EH (cell line): ENCODE results near the gene COMMD7.
A peak's percentile ranks its signal among the peaks of the same experiment; 100 is the strongest.
"Not testable (repeated sequence)": the region's sequence is repeated elsewhere in the genome, so short reads cannot be mapped to it uniquely, and the experiment has no call there.

ENCODE experiments used
- DNase-seq: peaks from one replicate; pipeline ENCODE4 v3.0.0-alpha.2; 2015; ENCODE audit warnings: low read depth

Gene COMMD7

GRCh38 chr20:32765230-32765875 lies 22.1 kb upstream of the COMMD7 start:
- not testable (repeated sequence) for DNase-seq

DNA sequence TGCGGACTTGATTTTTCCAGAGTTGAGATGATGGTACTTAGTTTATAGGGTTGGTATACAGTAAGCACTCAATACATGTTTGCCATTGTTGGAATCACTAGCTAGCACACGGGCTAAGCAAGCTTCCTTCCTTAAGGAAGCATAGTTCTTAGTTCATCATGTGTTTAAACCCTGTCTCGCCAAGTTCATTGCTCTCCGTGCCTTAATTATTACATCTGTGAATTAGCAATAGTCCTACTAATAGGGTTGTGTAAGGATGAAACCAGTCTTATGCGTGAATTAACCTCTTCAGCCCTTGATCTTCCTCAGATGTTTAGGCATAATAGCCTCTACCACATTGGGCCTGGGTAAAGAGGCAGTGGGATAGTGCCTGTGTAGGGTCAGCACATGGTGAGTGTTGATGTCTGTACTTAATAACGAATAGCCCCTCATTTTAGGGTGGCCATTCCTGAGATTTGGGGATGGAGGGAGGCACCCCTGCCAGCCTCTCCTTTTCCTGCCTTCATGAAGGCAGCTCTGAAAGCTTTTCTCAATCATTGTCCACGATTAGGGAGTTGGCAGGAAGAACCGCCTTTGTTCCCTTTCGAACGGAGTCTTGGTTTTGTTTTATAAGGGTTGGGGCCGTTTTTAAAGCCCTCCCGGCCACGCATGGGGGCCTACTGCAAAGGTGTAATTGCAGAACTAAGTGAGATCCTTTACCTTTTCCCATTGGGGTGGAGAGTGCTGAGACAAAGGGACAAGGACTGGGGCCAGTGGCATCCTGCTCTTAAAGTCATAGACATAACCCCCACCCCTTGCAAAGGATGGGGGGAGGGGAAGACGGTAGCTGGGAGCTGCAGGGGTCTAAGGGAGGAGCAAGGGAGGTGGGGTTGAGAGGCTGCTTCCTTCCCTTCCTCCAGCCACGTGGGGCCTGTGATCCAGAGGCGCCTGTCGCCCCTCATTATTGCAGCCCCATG lies 21.0 kb upstream of the COMMD7 start:
- no peak for DNase-seq

- DNase-seq: no peak
These were observed 20.1 kb upstream of the COMMD7 start for GRCh38 chr20:32763202-32764004.

GRCh38 chr20:32762754-32763201 lies 19.5 kb upstream of the COMMD7 start:
- DNase-seq: peak; percentile 33

DNA sequence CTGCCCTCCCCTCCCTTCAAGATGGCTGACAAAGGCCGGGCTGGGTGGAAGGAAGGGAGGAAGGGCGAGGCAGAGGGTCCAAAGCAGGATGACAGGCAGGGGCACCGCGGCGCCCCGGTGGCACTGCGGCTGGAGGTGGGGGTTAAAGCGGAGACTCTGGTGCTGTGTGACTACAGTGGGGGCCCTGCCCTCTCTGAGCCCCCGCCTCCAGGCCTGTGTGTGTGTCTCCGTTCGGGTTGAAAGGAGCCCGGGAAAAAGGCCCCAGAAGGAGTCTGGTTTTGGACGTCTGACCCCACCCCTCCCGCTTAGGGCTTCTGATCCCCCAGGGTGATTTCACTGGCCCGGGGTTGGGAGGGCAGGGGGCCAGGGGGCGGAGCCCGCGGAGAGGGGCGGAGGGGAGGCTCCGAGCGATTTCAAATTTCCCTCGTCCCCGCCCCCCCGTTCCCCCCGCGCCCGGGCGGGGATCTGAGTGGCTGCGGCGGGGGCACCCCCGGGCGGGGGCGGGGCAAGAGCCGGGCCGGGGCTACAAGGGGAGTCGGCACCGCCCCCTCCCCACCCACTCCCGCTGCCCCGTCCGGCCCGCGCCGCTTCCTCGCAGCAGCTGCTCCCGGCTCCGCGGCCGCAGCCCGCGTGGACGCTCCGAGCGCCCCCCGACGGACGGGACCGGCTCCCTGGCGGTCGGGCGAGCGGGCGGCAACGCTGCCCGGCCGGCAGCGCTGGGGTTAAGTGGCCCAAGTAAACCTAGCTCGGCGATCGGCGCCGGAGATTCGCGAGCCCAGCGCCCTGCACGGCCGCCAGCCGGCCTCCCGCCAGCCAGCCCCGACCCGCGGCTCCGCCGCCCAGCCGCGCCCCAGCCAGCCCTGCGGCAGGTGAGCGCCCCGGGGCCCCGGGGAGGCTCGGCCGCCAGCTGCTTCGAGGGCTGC lies 18.8 kb upstream of the COMMD7 start, which contains the start of gene DNMT3B:
Gene DNMT3B (plus strand): TSS at position 555 of the 923 bp plus-strand sequence. CDS start 17,939 bp downstream, outside the sequence.
- peak; percentile 83 for DNase-seq

DNA sequence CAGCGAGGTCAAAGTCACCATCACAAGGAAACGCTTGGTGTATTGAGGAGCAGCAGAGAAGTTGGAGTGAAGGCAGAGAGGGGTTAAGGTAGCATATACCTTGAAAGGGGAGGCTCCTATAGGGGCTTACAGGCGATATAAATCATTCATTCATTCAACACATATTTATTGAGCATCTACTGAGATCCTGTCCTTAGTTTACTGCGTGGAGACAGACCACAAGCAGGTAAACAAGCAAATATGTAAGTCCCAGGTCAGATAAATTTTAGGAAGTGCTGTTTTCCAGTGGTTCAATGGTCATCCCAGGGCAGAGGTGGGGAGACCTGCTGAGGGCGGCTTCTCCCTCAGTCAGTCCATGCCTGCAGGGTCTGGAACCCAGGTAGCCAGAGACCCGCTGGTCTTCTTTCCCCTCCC lies 18.2 kb upstream of the COMMD7 start:
- no peak for DNase-seq

DNA sequence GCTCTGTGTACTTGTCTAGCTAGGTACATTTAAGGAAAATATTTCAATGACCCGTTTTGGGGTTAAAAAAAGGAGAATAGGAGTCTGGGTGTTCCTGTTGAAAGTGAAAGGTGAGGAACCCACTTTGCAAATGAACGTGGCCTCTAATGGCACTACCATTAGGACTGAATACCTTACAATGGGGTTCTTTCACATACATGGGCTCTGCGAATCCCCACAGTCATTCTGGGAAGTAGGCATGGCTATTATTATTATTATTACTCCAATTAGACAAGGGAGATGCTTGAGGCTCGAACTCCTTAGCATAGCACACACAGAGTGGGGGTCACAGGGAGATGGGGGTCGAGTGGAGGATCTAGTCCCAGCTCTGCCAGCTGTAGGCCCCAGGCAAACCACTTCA lies 12.9 kb upstream of the COMMD7 start:
- DNase-seq: no peak

GRCh38 chr20:32753731-32754130 lies 10.5 kb upstream of the COMMD7 start:
- peak; percentile 51 for DNase-seq

- peak; percentile 79 for DNase-seq
These were observed 9.4 kb upstream of the COMMD7 start for GRCh38 chr20:32752458-32753250.

- no peak for DNase-seq
These were observed 8.6 kb upstream of the COMMD7 start for GRCh38 chr20:32751702-32752457.

DNA sequence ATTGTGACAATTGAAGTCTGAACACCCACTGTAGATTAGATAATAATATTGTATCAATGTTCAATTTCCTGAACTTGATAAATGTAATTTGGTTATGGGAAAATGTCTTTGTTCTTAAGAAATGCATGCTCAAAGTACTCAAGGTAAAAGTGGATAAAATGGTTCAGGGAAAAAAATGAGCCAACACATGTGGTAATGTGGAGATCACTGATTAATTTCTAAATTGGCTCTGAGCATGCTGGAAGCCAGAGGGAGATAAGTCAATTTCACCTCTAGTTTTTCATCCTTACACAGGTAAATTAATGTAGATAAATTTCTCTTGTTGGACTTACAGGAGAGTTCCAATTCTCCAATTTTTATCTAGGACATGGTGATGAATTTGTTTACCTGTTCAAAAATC lies 8.0 kb upstream of the COMMD7 start:
- no peak for DNase-seq

DNA sequence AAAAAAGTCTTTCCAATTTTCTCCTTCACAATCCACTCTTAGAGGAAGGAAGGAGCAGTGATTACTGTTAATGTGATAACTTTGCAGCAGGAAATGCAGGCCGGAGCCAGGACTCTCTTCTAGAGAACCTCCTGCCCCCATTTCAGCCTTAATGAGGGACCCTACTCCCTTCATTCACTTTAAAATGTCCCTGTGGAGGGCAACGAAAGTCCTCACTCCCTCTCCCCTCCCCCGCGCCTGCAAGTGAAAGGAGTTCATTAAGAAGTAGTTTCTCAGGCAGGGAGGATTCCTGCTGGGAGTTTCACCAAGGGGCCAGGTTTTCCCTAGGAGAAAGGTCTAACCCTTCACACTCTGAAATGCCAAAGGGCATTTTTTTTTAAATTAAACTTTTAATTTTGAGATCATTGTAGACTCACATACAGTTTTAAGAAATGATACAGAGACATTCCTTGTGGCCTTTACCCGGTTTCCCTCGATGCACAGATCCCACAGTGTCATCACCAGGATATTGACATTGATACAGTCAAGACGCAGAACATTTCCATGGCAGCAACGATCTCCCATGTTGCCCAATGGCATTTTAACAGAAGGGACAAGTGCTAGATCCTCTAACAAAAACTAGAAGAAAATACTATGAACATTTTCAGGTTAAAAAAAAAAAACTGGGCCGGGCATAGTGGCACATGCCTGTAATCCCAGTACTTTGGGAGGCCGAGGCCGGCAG lies 6.8 kb upstream of the COMMD7 start:
- DNase-seq: peak; percentile 9

DNA sequence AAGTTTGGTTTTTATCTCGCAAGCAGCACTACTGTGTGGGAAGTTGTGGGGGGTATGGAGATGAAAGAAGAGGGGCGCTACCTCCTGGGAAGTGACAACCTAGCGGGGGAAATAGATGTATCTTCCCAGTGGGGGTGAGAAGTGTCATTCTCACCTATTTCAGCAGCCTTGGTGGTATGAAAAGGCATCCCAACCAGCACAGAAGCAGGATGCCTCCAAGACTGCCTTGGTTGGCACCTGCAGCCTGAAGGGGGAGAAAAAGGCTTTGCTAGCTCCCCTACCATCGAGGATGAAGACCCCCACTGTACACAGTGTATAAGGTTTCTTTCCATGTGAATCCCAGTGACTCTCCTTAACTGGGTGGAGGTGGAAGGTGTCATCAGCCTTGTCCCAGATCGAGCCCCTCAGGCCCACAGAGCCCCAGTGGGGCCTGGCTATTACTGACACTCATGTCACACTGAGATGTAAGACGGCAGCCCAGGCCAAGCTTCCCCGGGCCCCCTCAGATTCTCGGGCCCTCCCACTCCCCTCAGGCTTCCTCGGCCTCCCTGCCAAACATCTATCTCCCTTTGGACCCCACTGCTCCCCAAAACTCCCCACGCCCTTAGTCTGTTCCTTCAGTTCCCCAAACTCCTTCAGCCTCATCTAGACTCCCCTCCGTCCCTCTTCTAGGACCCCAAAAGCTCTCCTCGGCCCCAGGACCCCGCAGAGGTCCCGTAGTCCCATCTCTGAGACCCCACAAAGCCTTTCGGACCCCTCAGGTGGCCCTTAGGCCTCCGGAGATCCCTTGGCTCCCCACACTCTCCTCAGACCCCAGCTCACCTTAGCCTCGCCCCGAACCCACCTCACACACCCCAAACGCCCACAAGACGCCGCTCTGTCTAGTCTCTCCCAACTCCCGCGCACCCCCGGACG lies 688 bp downstream of the COMMD7 start:
- DNase-seq: peak; percentile 9

- DNase-seq: no peak
These were observed 2.1 kb downstream of the COMMD7 start for GRCh38 chr20:32741151-32741550.

- peak; percentile 86 for DNase-seq
These were observed 5.7 kb downstream of the COMMD7 start for GRCh38 chr20:32737371-32738223.

DNA sequence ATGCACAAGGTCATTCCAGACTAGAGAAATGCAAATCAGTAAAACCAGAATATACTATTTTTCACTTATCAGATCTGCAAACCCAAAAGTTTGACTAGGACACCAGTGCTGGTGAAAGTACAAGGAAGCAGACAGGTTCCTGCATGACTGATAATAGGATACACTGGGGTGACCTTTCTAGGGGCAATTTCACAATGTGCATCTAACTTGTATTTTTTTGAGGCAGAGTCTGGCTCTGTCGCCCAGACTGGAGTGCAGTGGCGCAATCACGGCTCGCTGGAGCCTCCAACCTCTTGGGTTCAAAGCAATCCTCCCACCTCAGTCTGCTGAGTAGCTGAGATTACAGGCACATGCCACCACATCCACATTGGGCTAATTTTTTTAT lies 11.4 kb downstream of the COMMD7 start:
- DNase-seq: peak; percentile 33

- DNase-seq: not testable (repeated sequence)
These were observed 13.9 kb downstream of the COMMD7 start for GRCh38 chr20:32729334-32729733.
